Measurements from ENCODE around the gene MAK. TPM values are rescaled to one million over a fixed set of nuclear protein-coding genes. Genes with fewer than 3 reads are reported as not detected.
"Not testable (repeated sequence)": the region's sequence is repeated elsewhere in the genome, so short reads cannot be mapped to it uniquely, and the experiment has no call there.

Gene MAK
- total RNA-seq, 2 experiments from 2014 or later, result 0.47 to 0.68 TPM

GRCh38 chr6:10740061-10740460 lies 98.3 kb downstream of the MAK start:
- Mint-ChIP-seq H3K4me1 (no peaks in the 10 kb centered on the region), H3K27me3 (no peaks in the 10 kb centered on the region), H3K36me3 (peaks cover 1% of the 10 kb centered on the region), H3K27ac (no peak overlapping the region), H3K4me3 (no peak overlapping the region), H3K9me3 (no peaks in the 10 kb centered on the region)
- DNase-seq, result no peak

- no peak for DNase-seq
- Mint-ChIP-seq H3K27me3 (no peaks in the 10 kb centered on the region), H3K36me3 (peaks cover 12% of the 10 kb centered on the region), H3K4me1 (no peaks in the 10 kb centered on the region), H3K4me3 (no peak overlapping the region), H3K27ac (no peak overlapping the region), H3K9me3 (no peaks in the 10 kb centered on the region)
Observed at GRCh38 chr6:10736731-10737130, 101.6 kb downstream of the MAK start.

- Mint-ChIP-seq H3K9me3 (no peaks in the 10 kb centered on the region), H3K27ac (no peak overlapping the region), H3K4me3 (no peak overlapping the region), H3K27me3 (no peaks in the 10 kb centered on the region), H3K4me1 (no peaks in the 10 kb centered on the region), H3K36me3 (peaks cover 17% of the 10 kb centered on the region)
- no peak for DNase-seq
Observed at GRCh38 chr6:10733863-10734262, 104.5 kb downstream of the MAK start.

DNA sequence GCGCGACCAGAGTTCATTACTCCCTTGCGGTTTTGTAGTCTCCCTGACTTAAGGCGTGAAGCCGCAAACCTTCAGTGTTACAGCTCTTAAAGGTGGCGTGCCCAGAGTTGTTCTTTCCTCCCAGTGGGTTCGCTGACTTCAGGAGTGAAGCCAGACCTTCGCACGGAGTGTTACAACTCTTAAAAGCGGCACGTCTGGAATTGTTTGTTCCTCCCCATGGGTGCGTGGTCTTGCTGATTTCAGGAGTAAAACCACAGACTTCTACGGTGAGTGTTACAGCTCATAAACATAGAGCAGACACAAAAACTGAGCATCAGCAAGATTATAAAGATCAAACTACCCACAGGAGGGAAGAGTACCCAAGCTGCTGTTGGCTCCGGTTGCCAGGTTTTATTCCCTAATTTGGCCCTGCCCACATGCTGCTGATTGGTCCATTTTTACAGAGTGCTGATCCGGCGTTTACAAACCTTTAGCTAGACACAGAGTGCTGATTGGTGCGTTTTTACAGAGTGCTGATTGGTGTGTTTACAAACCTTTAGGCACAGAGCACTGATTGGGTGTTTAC lies 105.1 kb downstream of the MAK start:
- Mint-ChIP-seq H3K27ac (no peak overlapping the region), H3K27me3 (no peaks in the 10 kb centered on the region), H3K4me3 (no peak overlapping the region), H3K36me3 (peaks cover 17% of the 10 kb centered on the region), H3K9me3 (no peaks in the 10 kb centered on the region), H3K4me1 (no peaks in the 10 kb centered on the region)
- DNase-seq, result no peak

GRCh38 chr6:10730254-10730653 lies 108.1 kb downstream of the MAK start:
- DNase-seq, result no peak
- H3K36me3 Mint-ChIP-seq, result peaks cover 25% of the 10 kb centered on the region
- no peaks in the 10 kb centered on the region for H3K9me3 Mint-ChIP-seq
- no peak overlapping the region for H3K4me3 Mint-ChIP-seq
- H3K27me3 Mint-ChIP-seq, result no peaks in the 10 kb centered on the region
- no peak overlapping the region for H3K27ac Mint-ChIP-seq
- H3K4me1 Mint-ChIP-seq, result peaks cover 5% of the 10 kb centered on the region

DNA sequence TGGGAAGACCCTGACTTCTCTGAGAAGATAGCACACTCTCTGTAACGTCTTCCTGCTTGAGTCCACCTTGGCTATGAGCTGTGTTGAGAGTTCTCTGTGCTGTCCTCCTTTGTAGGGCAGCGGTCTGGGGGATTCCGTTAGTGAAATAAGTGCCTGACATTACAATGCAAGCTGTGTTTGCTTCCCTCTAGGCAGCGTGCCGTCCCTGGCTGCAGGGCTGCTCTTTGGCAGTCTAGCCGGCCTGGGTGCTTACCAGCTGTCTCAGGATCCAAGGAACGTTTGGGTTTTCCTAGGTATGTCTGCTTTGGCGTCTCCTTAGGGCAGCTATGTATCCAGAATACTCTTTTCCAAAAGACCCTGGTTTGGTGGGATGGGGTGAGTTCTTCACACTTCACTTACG lies 112.6 kb downstream of the MAK start:
- Mint-ChIP-seq H3K27me3 (no peaks in the 10 kb centered on the region), H3K4me3 (no peak overlapping the region), H3K27ac (no peak overlapping the region), H3K9me3 (peaks cover 4% of the 10 kb centered on the region), H3K4me1 (peaks cover 33% of the 10 kb centered on the region), H3K36me3 (peaks cover 21% of the 10 kb centered on the region)
- no peak for DNase-seq

- Mint-ChIP-seq H3K4me3 (no peak overlapping the region), H3K27ac (no peak overlapping the region), H3K36me3 (peaks cover 15% of the 10 kb centered on the region), H3K4me1 (peaks cover 33% of the 10 kb centered on the region), H3K9me3 (peaks cover 4% of the 10 kb centered on the region), H3K27me3 (no peaks in the 10 kb centered on the region)
- DNase-seq, result no peak
Observed at GRCh38 chr6:10725044-10725443, 113.3 kb downstream of the MAK start.

DNA sequence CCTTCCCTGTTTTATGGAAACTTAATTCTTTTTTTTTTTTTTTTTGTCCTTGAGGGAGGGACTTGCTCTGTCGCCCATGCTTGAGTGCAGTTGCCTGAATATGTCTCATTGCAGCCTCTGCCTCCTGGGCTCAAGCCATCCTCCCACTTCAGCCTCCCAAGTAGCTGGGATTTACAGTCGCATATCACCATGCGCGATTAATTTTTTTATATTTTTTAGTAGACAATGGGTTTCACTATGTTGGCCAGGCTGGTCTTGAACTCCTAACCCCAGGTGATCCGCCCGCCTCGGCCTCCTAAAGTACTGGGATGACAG lies 114.8 kb downstream of the MAK start:
- DNase-seq, result no peak
- Mint-ChIP-seq H3K4me3 (peak overlapping the region; percentile 91), H3K9me3 (peaks cover 10% of the 10 kb centered on the region), H3K27me3 (no peaks in the 10 kb centered on the region), H3K36me3 (peaks cover 22% of the 10 kb centered on the region), H3K4me1 (peaks cover 39% of the 10 kb centered on the region), H3K27ac (peak overlapping the region; percentile 90)

DNA sequence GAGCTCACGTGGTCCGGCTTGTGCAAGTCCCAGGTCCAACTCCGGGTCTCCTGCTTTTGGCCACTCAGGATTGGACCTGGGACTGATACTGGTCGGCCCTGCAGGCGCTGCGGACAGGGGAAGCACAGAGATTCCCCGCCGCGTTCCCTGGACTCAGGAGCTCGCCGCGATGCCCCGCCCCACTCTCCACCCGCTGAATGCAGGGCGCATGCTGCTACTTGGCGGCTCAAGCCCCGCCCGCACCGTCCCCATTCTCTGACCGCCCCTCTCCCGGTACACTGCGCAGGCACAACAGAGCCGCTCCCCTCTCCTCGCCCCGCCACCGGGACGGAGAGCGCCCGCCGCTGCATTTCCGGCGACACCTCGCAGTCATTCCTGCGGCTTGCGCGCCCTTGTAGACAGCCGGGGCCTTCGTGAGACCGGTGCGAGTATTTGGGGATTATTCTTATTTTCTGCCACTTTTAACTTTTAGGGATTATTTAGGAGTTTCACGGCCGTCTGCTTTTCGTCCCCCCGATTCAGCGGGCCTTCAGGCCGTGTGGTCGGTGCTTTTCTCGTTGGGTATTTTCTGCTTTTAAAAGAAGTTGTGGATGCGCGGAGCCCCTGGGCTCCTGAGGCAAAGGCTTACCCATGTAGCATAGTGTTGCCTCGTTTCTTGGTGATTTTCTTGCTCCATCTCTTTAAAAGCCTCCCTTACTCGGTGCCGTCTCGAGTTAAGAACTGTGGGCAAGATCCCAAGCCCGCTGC lies 115.3 kb downstream of the MAK start, which contains the start of gene TMEM14C:
TSS of gene TMEM14C (plus strand) at position 251 of the 747 bp plus-strand sequence. CDS start 1,544 bp downstream, outside the sequence.
- Mint-ChIP-seq H3K4me1 (peaks cover 39% of the 10 kb centered on the region), H3K27me3 (no peaks in the 10 kb centered on the region), H3K9me3 (peaks cover 12% of the 10 kb centered on the region), H3K27ac (peak within 1 kb of the TSS; percentile 90), H3K4me3 (peak within 1 kb of the TSS; percentile 91), H3K36me3 (peaks cover 24% of the 10 kb centered on the region)
- DNase-seq, result peak; percentile 90

- Mint-ChIP-seq H3K27ac (peak overlapping the region; percentile 90), H3K4me1 (peaks cover 37% of the 10 kb centered on the region), H3K4me3 (peak overlapping the region; percentile 91), H3K27me3 (no peaks in the 10 kb centered on the region), H3K36me3 (peaks cover 24% of the 10 kb centered on the region), H3K9me3 (peaks cover 15% of the 10 kb centered on the region)
- no peak for DNase-seq
Observed at GRCh38 chr6:10722570-10722819, 115.8 kb downstream of the MAK start.

- H3K36me3 Mint-ChIP-seq, result peaks cover 20% of the 10 kb centered on the region
- peaks cover 37% of the 10 kb centered on the region for H3K4me1 Mint-ChIP-seq
- peaks cover 16% of the 10 kb centered on the region for H3K9me3 Mint-ChIP-seq
- no peak for DNase-seq
- no peaks in the 10 kb centered on the region for H3K27me3 Mint-ChIP-seq
- H3K4me3 Mint-ChIP-seq, result peak overlapping the region; percentile 91
- H3K27ac Mint-ChIP-seq, result peak overlapping the region; percentile 90
Observed at GRCh38 chr6:10721850-10722569, 116.3 kb downstream of the MAK start.

DNA sequence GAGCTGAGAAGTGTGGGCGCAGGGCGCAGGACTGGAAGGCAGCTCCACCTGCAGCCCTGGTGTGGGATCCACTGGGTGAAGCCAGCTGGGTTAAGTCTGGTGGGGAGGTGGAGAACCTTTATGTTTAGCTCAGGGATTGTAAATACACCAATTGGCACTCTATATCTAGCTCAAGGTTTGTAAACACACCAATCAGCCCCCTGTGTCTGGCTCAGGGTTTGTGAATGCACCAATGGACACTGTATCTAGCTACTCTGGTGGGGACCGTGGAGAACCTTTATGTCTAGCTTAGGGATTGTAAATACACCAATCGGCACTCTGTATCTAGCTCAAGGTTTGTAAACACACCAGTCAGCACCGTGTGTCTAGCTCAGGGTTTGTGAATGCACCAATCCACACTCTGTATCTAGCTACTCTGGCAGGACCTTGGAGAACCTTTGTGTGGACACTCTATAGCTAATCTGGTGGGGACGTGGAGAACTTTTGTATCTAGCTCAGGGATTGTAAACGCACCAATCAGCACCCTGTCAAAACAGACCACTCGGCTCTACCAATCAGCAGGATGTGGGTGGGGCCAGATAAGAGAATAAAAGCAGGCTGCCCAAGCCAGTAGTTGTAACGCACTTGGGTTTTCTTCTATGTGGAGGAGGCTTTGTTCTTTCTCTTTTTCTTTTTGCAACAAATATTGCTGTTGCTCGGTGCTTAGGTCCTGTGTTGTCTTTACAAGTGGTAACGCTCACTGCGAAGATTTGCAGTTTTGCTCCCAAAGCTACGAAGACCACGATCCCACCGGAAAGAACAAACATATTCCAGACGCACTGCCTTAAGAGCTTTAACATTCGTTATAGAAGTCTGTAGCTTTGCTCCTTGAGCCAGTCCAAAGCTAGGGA lies 117.1 kb downstream of the MAK start:
- Mint-ChIP-seq H3K4me1 (peaks cover 35% of the 10 kb centered on the region), H3K27ac (peak overlapping the region; percentile 90), H3K36me3 (peaks cover 19% of the 10 kb centered on the region), H3K4me3 (peak overlapping the region; percentile 91), H3K9me3 (peaks cover 16% of the 10 kb centered on the region)
- not testable (repeated sequence) for H3K27me3 Mint-ChIP-seq
- peak; percentile 34 for DNase-seq

DNA sequence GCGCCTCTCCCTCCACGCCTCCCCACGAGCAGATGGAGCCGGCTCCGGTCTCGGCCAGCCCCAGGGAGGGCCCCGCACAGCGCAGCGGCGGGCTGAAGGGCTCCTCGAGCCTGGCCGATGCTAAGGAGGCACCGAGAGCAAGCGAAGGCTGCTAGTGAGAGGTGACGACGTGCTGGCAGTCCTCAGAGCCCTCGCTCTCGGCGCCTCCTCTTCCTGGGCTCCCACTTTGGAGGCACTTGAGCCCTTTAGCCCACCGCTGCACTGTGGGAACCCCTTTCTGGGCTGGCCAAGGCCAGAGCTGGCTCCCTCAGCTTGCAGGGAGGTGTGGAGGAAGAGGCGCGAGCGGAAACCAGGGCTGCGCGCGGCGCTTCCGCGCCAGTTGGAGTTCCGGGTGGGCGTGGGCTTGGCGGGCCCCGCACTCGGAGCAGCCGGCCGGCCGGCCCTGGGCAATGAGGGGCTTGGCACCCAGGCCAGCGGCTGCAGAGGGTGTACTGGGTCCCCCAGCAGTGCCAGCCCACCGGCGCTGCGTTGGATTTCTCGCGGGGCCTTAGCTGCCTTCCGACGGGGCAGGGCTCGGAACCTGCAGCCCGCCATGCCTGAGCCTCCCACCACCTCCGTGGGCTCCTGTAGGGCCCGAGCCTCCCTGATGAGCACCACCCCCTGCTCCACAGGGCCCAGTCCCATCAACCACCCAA lies 117.9 kb downstream of the MAK start:
- H3K27me3 Mint-ChIP-seq, result no peaks in the 10 kb centered on the region
- peak; percentile 71 for DNase-seq
- peaks cover 16% of the 10 kb centered on the region for H3K9me3 Mint-ChIP-seq
- peak overlapping the region; percentile 90 for H3K27ac Mint-ChIP-seq
- H3K4me1 Mint-ChIP-seq, result peaks cover 35% of the 10 kb centered on the region
- H3K4me3 Mint-ChIP-seq, result peak overlapping the region; percentile 91
- peaks cover 17% of the 10 kb centered on the region for H3K36me3 Mint-ChIP-seq

- Mint-ChIP-seq H3K4me1 (peaks cover 32% of the 10 kb centered on the region), H3K27ac (peak overlapping the region; percentile 93), H3K36me3 (peaks cover 15% of the 10 kb centered on the region), H3K27me3 (no peaks in the 10 kb centered on the region), H3K4me3 (peak overlapping the region; percentile 87), H3K9me3 (peaks cover 16% of the 10 kb centered on the region)
- DNase-seq, result no peak
Observed at GRCh38 chr6:10719964-10720264, 118.4 kb downstream of the MAK start.
